ENCODE data around the gene MAB21L2.

The MAB21L2 gene

DNA sequence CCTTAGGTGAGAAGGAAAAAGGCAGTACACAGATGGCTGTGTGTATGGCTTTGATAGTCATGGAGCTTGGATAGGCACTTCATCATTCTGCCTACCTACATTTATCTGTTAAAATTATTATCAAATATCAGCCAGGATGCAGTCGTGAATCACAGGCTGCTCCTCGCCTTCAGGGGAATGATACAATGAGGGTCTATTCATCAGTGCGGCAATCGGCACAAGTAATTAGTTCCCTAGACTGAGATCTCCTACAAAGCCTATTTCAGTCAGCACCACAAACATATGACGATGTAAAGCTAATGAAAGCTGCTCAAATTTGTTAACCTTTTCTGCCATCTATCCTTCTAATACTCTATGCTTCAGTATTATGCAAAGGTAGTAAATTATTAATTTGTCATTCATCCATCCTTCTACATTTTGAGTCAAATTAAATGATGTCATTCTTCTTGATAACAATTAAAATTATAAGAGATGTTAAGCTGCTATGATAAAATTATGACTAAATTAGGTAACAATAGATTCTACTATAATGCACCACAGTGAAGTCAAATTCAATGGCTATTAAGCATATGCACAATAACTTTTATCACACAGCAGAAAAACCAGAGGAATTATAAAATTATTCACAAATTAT is 19.0 kb downstream of the MAB21L2 start:
- DNase-seq, result no peak

DNA sequence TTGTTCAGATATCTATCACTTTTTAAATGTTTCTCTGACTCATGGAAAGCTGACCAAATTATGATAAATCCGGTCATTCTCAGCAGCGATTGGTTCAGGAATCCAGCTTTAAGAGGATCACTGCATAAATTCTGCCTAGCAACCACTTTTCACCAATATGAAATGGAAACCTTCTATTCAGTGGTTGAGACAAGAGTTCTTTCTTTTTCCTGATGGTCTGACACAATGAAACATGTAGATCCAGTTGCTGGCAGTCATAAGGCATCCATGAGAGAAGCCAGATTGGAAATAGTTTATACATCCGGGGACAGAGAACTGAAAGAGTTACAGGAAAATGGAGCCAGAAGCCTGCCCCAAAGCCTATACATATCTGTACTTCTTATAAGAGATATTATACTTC is 27.2 kb downstream of the MAB21L2 start:
- no peak for DNase-seq

GRCh38 chr4:150619042-150619441 is 37.1 kb downstream of the MAB21L2 start:
- no peak for DNase-seq

DNA sequence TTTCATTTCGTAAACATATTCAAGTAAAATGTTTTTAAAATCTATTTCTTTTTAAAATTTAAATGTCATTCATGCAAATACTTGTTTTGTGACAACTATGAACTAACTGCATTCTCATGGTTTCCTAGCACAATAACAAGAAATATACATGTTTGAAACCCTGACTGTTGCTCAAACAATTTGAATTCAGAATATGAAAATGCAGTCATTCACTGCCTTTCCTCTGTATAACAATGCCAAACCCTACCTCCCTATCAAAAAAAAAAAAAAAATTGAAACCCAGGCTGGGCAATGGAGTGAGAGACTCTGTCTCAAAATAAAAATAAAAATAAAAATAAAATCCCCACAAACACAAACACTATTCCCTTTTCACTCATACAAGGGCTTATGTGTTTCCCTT is 42.1 kb downstream of the MAB21L2 start:
- no peak for DNase-seq

DNA sequence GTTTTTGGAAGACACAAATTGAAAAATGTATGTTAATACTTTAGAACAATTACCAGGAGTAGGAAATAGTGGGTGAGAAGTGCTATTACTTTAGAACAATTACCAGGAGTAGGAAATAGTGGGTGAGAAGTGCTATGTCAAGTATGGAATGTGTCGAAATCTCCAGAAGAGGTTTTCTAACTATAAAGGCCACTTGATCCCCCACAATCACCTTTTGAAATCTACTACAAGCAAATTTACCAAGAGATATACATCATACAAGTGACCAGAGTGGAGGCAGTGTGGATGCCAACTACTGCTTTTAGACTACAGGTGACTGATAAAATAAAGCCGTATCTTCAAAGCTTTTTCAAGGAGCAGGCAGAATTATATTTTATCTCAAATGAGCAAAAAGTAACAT is 43.1 kb downstream of the MAB21L2 start:
- DNase-seq, result no peak

GRCh38 chr4:150628073-150628472 is 46.1 kb downstream of the MAB21L2 start:
- no peak for DNase-seq

DNA sequence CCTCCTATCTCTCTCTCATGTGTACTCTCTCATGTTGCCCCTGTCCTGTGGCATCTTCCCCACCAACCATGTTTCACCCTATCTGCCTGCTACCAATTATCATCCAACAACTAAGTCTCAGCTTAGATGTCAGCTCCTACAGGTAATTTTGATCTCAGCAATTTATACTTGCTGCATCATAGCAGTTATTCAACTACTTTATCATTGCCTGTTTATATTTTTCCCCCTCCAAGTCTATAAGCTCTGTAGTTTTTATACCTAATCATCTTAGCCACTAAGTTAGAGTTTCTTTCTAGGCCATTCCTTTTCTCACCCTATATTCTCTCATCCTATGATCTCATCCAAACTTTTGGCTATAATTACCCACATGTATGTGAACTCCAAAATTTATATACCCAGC is 50.7 kb downstream of the MAB21L2 start:
- no peak for DNase-seq

All from nucleus accumbens (tissue), 56 donors.